C4-2B (cell line): ENCODE data around the gene NUDCD3.

Source experiments
- ZFX ChIP-seq: fragments of 450-650 bp; IDR thresholded peaks from 2 replicates; pipeline ENCODE4 v1.6.1; 2017
- TF ChIP-seq, protein P1 (sequence below): fragments of 450-650 bp; conservative IDR thresholded peaks from 2 replicates; pipeline ENCODE4 v1.5.1; 2017; ENCODE audit warnings: mild to moderate bottlenecking

DNA sequence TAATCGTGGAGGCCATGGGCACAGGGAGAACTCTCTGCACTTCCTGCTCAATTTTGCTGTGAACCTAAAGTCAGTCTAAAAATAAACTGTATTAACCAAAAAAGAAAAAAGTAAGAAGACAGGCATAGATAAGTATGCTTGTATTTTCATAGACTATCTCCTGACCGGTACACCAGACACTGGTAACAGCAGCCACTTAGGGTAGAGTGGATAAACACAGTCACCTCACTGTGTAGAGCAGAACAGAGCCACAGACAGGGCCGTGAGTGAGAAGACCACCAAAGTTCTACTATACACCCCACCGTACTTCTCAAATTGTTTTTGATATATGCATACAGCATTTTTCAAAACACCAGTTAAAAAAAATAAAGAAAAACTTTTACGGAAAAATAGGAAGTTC lies 25.0 kb downstream of the NUDCD3 start:
- TF ChIP-seq, protein P1, sequence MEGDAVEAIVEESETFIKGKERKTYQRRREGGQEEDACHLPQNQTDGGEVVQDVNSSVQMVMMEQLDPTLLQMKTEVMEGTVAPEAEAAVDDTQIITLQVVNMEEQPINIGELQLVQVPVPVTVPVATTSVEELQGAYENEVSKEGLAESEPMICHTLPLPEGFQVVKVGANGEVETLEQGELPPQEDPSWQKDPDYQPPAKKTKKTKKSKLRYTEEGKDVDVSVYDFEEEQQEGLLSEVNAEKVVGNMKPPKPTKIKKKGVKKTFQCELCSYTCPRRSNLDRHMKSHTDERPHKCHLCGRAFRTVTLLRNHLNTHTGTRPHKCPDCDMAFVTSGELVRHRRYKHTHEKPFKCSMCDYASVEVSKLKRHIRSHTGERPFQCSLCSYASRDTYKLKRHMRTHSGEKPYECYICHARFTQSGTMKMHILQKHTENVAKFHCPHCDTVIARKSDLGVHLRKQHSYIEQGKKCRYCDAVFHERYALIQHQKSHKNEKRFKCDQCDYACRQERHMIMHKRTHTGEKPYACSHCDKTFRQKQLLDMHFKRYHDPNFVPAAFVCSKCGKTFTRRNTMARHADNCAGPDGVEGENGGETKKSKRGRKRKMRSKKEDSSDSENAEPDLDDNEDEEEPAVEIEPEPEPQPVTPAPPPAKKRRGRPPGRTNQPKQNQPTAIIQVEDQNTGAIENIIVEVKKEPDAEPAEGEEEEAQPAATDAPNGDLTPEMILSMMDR, result no peak
- TF ChIP-seq ZFX, result no peak
